ENCODE data around the gene RFNG.

DNA sequence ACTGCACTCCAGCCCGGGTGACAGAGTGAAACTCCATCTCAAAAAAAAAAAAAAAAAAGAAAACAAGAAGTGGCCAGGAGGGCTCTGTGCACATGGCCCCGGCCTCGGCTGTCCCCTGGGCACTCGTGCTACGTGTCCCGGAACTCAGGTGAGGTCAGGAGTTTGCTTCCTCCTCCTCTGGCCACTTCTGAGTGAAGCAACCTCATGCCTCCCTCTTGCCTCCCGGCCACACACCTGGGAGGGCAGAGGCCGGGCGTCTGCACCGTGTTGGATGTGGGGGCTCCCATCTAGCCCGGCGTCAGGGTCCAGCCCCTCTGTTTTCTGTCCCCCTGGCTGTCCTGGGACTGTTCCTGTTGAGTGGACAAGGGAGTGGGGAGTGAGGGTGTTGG lies 52.0 kb downstream of the RFNG start:
- TF ChIP-seq, protein P1, sequence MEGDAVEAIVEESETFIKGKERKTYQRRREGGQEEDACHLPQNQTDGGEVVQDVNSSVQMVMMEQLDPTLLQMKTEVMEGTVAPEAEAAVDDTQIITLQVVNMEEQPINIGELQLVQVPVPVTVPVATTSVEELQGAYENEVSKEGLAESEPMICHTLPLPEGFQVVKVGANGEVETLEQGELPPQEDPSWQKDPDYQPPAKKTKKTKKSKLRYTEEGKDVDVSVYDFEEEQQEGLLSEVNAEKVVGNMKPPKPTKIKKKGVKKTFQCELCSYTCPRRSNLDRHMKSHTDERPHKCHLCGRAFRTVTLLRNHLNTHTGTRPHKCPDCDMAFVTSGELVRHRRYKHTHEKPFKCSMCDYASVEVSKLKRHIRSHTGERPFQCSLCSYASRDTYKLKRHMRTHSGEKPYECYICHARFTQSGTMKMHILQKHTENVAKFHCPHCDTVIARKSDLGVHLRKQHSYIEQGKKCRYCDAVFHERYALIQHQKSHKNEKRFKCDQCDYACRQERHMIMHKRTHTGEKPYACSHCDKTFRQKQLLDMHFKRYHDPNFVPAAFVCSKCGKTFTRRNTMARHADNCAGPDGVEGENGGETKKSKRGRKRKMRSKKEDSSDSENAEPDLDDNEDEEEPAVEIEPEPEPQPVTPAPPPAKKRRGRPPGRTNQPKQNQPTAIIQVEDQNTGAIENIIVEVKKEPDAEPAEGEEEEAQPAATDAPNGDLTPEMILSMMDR (IDR thresholded peaks at IDR 0.05) = no peak
- no peak for TF ChIP-seq EZH2 (IDR thresholded peaks at IDR 0.05; ENCODE audit: borderline replicate concordance, insufficient read depth, low read depth, low read length, poor library complexity, severe bottlenecking)
